ENCODE measurements around the gene ZNF532.

- TF ChIP-seq, protein P1, sequence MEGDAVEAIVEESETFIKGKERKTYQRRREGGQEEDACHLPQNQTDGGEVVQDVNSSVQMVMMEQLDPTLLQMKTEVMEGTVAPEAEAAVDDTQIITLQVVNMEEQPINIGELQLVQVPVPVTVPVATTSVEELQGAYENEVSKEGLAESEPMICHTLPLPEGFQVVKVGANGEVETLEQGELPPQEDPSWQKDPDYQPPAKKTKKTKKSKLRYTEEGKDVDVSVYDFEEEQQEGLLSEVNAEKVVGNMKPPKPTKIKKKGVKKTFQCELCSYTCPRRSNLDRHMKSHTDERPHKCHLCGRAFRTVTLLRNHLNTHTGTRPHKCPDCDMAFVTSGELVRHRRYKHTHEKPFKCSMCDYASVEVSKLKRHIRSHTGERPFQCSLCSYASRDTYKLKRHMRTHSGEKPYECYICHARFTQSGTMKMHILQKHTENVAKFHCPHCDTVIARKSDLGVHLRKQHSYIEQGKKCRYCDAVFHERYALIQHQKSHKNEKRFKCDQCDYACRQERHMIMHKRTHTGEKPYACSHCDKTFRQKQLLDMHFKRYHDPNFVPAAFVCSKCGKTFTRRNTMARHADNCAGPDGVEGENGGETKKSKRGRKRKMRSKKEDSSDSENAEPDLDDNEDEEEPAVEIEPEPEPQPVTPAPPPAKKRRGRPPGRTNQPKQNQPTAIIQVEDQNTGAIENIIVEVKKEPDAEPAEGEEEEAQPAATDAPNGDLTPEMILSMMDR (IDR thresholded peaks at IDR 0.05; ENCODE audit: insufficient read depth, low read length): no peak
- TF ChIP-seq POLR2AphosphoS5 (IDR thresholded peaks at IDR 0.05; ENCODE audit: low read depth): no peak
These were observed 76.9 kb downstream of the ZNF532 start for GRCh38 chr18:58941426-58942099.

Data from HL-60 (cell line).